GM12864 (cell line): Measurements from ENCODE around the gene DENR.

ENCODE experiments used
- DNase-seq: peaks from one replicate; pipeline ENCODE4 v3.0.0-alpha.2; 2011; ENCODE audit warnings: low read depth
- H3K4me3 ChIP-seq: 2 replicates; pipeline ENCODE4 v1.5.1; 2011; ENCODE audit warnings: mild to moderate bottlenecking, low read depth, low read length, control low read depth
- CTCF ChIP-seq: IDR thresholded peaks from 2 replicates; pipeline ENCODE4 v1.5.1; 2011; ENCODE audit warnings: low read depth, mild to moderate bottlenecking, moderate library complexity, low read length, control low read depth, inconsistent platforms; ENCODE audit errors: missing control alignments

DENR gene

GRCh38 chr12:122732170-122732569 lies 20.5 kb upstream of the DENR start:
- no peak for TF ChIP-seq CTCF
- DNase-seq: no peak
- H3K4me3 ChIP-seq: no peak overlapping the region

DNA sequence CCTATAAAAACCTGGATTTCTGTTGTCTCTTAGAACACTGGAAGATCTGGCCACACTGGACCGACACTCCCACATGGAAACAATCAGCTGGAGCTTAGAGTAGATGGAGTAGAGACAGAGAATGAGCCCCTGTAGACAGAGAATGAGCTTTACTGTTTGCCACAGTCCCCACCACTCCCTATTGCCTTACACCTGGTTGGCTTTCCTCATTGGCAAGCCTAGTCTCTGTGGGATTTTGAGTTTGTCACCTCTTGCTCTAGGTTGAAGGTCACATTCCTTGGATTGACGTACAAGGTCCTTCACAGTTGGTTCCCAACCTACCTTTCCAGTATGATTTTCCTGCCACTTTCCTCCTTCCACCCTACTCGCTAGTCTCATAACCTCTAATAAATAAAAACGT lies 20.0 kb upstream of the DENR start:
- no peak for DNase-seq
- no peak for TF ChIP-seq CTCF
- no peak overlapping the region for H3K4me3 ChIP-seq

GRCh38 chr12:122738571-122738970 lies 14.1 kb upstream of the DENR start:
- no peak for DNase-seq
- H3K4me3 ChIP-seq: no peak overlapping the region
- TF ChIP-seq CTCF: no peak

GRCh38 chr12:122740351-122740750 lies 12.3 kb upstream of the DENR start:
- DNase-seq: no peak
- TF ChIP-seq CTCF: no peak

GRCh38 chr12:122743895-122744525 lies 8.6 kb upstream of the DENR start:
- no peak for DNase-seq
- TF ChIP-seq CTCF: no peak

More at GRCh38 chr12:122740351-122740750, 12.3 kb upstream of the DENR start:
- no peak overlapping the region for H3K4me3 ChIP-seq

GRCh38 chr12:122747224-122748135 lies 5.1 kb upstream of the DENR start:
- DNase-seq: no peak
- no peak for TF ChIP-seq CTCF
- H3K4me3 ChIP-seq: no peak overlapping the region

More at GRCh38 chr12:122743895-122744525, 8.6 kb upstream of the DENR start:
- no peak overlapping the region for H3K4me3 ChIP-seq
